ENCODE results near the gene COMTD1.

Gene COMTD1

DNA sequence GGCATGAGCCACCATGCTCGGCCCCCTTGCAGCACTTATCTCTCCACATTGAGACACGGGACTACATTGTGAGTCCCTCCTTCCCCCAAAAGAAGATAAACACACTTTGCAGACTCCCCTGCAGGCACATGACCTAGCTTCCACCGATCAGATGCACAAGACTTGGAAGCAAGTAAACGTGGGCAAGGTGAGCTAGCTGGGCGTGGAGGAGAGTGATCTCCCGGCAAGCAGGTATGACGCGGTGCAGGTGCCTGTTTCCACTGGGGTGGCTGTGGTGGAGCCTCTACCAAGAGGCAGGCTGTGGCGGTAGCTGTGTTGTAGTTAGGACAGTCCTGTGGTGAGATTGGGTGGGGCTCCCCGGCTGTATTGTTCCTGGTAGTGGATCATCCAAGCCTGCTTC is 7.7 kb upstream of the COMTD1 start:
- H3K36me3 ChIP-seq (ENCODE audit: insufficient read depth, low read length): no peaks in the 10 kb centered on the region
- no peaks in the 10 kb centered on the region for H3K4me1 ChIP-seq (ENCODE audit: insufficient read depth, low read length)
- H3K27me3 ChIP-seq (ENCODE audit: control insufficient read depth in 1 of 2, insufficient read depth in 2 of 2, low read length in 2 of 2): no peaks in the 10 kb centered on the region
- no peak overlapping the region for H3K4me3 ChIP-seq (ENCODE audit: low read depth in 1 of 2, low read length in 2 of 2)
- no peak overlapping the region for H3K27ac ChIP-seq (ENCODE audit: low read depth, low read length)
- H3K9ac ChIP-seq (ENCODE audit: low read length): no peak overlapping the region
- no peaks in the 10 kb centered on the region for H3K9me3 ChIP-seq (ENCODE audit: low read length)

DNA sequence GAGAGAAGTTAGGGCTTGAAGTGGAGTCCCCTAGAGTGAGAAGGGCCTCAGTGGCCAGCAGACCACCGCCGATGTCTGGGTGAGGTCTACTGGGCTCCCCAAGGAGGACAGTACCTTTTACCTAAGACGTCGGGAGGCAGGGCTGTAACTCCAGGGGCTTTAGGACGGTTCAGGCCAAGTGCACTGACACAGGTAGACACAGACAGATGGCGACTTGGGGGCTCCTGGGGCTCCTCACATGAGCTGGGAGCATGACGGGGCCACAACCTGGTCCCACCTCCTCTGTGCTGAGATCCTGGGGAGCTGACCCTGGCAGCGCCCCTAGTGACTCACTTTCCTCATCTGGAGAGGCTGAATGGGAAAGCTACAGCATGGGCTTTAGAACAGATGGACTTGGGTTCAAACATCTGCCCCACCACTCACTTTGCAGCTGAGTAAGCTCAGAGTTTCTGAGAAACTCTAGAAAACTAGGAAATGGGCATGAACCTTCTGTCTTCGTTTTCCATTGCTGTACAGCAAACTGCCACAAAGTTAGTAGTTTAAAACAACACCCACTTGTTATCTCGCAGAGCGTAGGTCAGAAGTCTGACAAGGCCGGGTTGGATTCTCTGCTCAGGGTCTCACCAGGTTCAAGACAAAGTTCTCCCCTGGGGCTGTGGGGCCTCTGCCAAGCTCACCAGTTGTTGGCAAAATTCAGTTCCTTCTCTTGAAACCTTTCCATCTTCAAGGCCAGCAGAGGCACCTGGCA is 4.7 kb upstream of the COMTD1 start:
- Histone ChIP-seq H3K4me1 (ENCODE audit: insufficient read depth, low read length) (peaks cover 5% of the 10 kb centered on the region), H3K36me3 (ENCODE audit: insufficient read depth, low read length) (no peaks in the 10 kb centered on the region), H3K4me3 (ENCODE audit: low read depth in 1 of 2, low read length in 2 of 2) (no peak overlapping the region), H3K27me3 (ENCODE audit: control insufficient read depth in 1 of 2, insufficient read depth in 2 of 2, low read length in 2 of 2) (no peaks in the 10 kb centered on the region), H3K27ac (ENCODE audit: low read depth, low read length) (no peak overlapping the region), H3K9ac (ENCODE audit: low read length) (no peak overlapping the region), H3K9me3 (ENCODE audit: low read length) (no peaks in the 10 kb centered on the region)

DNA sequence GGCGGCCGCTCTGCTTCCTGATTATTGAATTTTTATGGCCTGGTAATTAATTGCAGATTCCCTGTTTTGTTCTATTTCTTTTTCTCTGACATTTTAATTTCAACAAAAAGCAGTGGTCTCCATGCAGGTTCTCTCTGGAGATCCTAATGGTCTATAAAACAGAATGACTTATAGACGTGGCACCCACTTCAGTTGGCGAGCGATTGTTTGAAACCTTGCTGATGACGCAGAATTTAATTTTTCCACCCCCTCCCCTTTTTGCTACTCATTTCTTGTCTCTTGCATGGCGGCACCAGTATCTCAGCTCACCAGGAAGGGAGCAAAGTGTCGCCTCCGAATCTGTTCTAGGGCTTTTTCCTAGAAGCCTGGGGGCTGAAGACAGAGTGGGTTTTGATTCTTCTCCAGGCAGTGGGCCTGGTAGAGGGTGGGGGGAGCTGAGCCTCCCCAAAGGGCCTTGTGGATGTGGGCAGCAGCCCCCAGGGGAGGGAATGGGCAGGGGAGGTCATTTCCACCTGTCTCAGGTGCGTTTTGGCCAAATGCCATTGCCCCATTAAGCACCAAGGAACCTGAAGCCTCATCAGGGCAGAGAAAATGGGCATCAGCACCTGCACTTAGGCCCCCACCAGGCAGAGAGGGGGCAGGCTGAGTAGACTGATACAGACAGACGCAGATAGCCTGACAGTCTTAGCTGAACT is 3.5 kb upstream of the COMTD1 start:
- Histone ChIP-seq H3K27me3 (ENCODE audit: control insufficient read depth in 1 of 2, insufficient read depth in 2 of 2, low read length in 2 of 2) (no peaks in the 10 kb centered on the region), H3K9ac (ENCODE audit: low read length) (no peak overlapping the region), H3K9me3 (ENCODE audit: low read length) (no peaks in the 10 kb centered on the region), H3K27ac (ENCODE audit: low read depth, low read length) (no peak overlapping the region), H3K4me1 (ENCODE audit: insufficient read depth, low read length) (peaks cover 5% of the 10 kb centered on the region), H3K36me3 (ENCODE audit: insufficient read depth, low read length) (no peaks in the 10 kb centered on the region), H3K4me3 (ENCODE audit: low read depth in 1 of 2, low read length in 2 of 2) (no peak overlapping the region)

DNA sequence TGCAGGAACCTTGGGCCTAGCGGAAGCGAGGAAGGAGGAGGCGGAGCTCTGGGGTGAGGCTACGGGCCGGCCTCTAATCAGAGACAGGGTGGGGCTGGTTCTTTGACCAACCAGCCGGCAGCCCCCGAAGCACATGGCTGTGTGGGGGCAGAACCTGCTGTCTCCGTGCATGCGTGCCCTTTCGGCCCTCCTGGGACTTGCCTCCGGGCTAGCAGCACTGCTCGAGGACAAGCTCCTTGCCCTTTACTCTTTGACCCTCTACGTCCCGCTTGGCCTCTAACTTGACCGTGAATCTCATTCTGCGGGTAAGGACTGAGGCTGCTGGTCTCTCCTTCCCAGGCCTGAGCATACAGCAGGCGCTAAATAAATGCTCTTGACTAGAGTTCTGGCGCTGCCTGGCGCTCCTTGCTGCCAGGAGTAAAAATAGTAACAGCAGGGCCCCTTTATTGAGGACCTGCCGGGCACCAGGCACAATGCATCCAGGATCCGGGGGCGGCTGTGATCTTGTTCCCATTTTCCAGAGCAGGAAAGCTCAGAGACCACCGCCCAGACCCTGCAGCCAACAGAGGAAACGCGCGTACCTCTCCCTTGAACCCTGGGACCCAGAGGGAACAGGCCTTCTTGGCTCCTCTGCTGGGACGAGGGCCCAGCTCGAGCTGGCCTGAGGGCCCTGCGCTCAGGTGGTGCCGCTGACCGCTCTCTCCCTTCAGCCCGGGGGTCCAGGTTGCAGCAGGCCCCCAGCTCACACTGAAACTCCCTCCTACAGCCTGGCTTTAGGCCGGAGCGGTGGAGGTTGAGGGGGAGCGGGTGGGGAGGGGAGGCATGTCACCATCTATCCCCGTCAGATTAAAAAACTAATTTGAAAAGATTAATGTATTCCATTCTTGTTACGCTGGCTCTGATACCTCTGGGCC is 2.7 kb upstream of the COMTD1 start:
- no peaks in the 10 kb centered on the region for H3K9me3 ChIP-seq (ENCODE audit: low read length)
- H3K36me3 ChIP-seq (ENCODE audit: insufficient read depth, low read length): no peaks in the 10 kb centered on the region
- no peak overlapping the region for H3K9ac ChIP-seq (ENCODE audit: low read length)
- H3K4me3 ChIP-seq (ENCODE audit: low read depth in 1 of 2, low read length in 2 of 2): no peak overlapping the region
- no peaks in the 10 kb centered on the region for H3K27me3 ChIP-seq (ENCODE audit: control insufficient read depth in 1 of 2, insufficient read depth in 2 of 2, low read length in 2 of 2)
- no peak overlapping the region for H3K27ac ChIP-seq (ENCODE audit: low read depth, low read length)
- H3K4me1 ChIP-seq (ENCODE audit: insufficient read depth, low read length): peaks cover 5% of the 10 kb centered on the region

DNA sequence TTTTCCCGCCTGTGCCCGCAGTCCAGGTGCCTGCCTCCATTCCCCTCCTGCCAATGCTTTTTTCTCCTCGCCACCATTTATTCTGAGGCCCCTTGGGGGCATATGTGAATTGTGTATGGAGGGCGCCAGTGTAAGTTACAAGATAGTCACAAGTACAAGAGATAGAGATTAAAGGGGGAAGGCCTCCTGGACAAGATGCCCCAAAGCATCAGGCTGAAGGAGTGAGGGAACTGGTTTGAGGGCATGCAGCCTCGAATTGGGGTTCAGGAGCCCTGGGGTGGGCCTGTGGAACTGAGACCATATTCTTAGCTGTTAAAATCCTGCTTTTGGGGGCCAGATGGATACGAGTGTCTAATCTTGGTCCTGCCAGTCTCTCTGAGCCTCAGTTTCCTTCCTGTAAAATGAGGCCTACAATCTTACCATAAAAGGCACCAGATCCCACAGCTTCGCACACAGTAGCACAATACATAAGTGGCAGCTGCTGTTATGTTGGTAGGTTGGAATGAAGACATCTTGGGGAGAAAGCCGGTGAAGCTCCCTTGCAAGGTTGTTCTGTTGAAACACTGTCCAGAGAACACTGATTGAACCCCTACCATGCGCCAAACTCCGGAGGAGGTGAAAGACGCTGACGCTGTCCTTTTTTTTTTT is 545 bp upstream of the COMTD1 start:
- Histone ChIP-seq H3K9ac (ENCODE audit: low read length) (peak overlapping the region; percentile 5), H3K4me3 (ENCODE audit: low read depth in 1 of 2, low read length in 2 of 2) (no peak overlapping the region), H3K4me1 (ENCODE audit: insufficient read depth, low read length) (peaks cover 5% of the 10 kb centered on the region), H3K9me3 (ENCODE audit: low read length) (no peaks in the 10 kb centered on the region), H3K27me3 (ENCODE audit: control insufficient read depth in 1 of 2, insufficient read depth in 2 of 2, low read length in 2 of 2) (no peaks in the 10 kb centered on the region), H3K36me3 (ENCODE audit: insufficient read depth, low read length) (peaks cover 9% of the 10 kb centered on the region), H3K27ac (ENCODE audit: low read depth, low read length) (no peak overlapping the region)

DNA sequence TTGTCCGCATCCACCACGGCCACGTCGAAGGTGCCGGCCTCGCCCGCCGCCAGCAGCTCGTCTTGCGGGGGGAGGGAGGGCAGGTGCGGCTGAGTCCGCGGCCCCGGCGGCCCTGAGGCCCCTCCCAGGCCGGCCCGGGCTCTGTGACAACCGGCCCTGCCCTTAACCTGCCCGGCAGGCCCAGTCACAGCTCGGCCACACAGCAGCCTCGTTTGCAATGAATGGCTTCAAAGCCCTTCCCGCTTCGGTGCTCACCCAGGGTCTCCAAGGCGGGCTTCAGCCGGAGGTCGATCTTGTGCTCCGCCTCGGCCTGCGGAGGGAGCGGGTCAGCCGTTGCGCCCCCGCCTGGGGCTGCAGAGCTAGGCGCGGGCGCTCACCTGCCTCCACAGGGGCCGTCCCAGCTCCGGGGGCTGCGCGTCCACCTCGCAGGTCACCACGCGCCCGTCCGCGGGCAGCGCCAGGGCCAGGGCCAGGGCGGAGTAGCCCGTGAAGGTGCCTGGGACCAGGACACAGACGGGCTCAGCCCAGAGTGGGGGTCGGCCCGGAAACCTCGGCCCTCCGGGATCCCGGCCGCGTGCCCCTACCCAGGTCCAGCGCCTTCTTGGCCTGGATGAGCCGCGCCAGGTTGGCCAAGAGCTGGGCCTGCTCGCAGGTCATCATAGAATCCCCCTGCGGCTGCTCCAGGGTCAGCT is 928 bp downstream of the COMTD1 start:
- Histone ChIP-seq H3K27ac (ENCODE audit: low read depth, low read length) (peak overlapping the region; percentile 28), H3K4me3 (ENCODE audit: low read depth in 1 of 2, low read length in 2 of 2) (peak overlapping the region; percentile 66 to 74), H3K36me3 (ENCODE audit: insufficient read depth, low read length) (peaks cover 15% of the 10 kb centered on the region), H3K4me1 (ENCODE audit: insufficient read depth, low read length) (peaks cover 8% of the 10 kb centered on the region), H3K9ac (ENCODE audit: low read length) (no peak overlapping the region), H3K27me3 (ENCODE audit: control insufficient read depth in 1 of 2, insufficient read depth in 2 of 2, low read length in 2 of 2) (no peaks in the 10 kb centered on the region), H3K9me3 (ENCODE audit: low read length) (no peaks in the 10 kb centered on the region)

DNA sequence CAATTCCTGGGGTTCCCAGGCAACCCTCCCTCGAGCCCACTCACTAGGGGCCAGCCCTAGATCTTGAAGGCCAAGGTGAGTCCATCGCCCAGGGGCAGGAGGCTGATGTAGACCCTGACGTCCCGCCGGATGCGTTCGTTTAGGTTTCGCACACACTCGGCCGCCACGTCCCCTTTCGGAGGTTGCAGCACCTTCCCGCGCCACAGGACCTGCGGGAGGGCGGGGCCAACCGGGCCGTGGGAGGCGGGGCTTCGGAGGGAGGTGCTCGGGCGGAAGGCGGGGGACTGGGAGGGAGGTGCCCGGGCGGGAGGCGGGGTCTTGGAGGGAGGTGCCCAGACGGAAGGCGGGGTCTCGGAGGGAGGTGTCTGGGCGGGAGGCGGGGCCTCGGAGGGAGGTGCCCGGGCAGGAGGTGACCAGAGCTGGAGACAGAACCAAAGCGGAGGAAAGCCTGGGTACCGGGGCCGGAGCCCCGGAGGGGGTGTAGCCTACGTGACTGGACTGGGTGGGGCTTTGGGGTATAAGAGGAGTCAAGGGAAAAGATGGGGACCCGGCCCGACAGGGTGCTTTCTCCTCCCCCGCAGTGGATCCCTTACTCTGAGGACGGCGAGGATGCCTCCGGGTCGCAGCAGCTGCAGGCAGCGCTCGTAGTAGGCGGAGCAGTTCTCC is 1.6 kb downstream of the COMTD1 start:
- Histone ChIP-seq H3K27me3 (ENCODE audit: control insufficient read depth in 1 of 2, insufficient read depth in 2 of 2, low read length in 2 of 2) (no peaks in the 10 kb centered on the region), H3K4me3 (ENCODE audit: low read depth in 1 of 2, low read length in 2 of 2) (peak overlapping the region; percentile 66 to 74), H3K9ac (ENCODE audit: low read length) (no peak overlapping the region), H3K9me3 (ENCODE audit: low read length) (no peaks in the 10 kb centered on the region), H3K36me3 (ENCODE audit: insufficient read depth, low read length) (peaks cover 22% of the 10 kb centered on the region), H3K27ac (ENCODE audit: low read depth, low read length) (peak overlapping the region; percentile 37), H3K4me1 (ENCODE audit: insufficient read depth, low read length) (peaks cover 12% of the 10 kb centered on the region)

DNA sequence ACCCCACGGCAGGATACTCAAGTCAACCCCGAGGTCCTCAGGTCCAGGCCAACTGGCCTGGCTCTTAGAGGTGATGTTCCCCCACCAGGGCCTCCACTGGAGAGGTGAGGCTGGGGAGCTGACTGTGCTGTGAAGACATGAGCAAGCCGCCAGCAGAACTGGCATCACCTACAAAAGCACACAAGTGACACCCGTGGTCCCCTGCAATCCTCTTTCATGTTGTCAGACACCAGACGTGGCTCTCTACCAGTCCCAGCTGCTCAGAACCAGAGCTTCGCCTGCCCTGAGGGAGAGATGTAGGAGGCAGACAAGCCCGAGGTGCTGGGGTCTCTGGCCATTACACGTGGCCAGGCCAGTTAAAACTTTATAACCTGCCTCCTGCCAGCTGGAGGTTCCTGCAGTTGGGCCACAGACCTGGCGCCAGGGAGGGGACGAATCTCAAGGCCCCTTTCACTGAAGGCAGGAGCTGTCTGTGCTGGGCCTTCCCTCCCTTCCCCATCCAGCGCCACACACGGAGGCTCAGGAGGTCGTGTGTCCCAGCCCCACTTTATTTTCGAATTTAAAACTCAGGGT is 2.2 kb downstream of the COMTD1 start:
- Histone ChIP-seq H3K9me3 (ENCODE audit: low read length) (no peaks in the 10 kb centered on the region), H3K9ac (ENCODE audit: low read length) (no peak overlapping the region), H3K27ac (ENCODE audit: low read depth, low read length) (peak overlapping the region; percentile 37), H3K36me3 (ENCODE audit: insufficient read depth, low read length) (peaks cover 25% of the 10 kb centered on the region), H3K4me3 (ENCODE audit: low read depth in 1 of 2, low read length in 2 of 2) (no peak overlapping the region), H3K4me1 (ENCODE audit: insufficient read depth, low read length) (peaks cover 18% of the 10 kb centered on the region), H3K27me3 (ENCODE audit: control insufficient read depth in 1 of 2, insufficient read depth in 2 of 2, low read length in 2 of 2) (no peaks in the 10 kb centered on the region)

DNA sequence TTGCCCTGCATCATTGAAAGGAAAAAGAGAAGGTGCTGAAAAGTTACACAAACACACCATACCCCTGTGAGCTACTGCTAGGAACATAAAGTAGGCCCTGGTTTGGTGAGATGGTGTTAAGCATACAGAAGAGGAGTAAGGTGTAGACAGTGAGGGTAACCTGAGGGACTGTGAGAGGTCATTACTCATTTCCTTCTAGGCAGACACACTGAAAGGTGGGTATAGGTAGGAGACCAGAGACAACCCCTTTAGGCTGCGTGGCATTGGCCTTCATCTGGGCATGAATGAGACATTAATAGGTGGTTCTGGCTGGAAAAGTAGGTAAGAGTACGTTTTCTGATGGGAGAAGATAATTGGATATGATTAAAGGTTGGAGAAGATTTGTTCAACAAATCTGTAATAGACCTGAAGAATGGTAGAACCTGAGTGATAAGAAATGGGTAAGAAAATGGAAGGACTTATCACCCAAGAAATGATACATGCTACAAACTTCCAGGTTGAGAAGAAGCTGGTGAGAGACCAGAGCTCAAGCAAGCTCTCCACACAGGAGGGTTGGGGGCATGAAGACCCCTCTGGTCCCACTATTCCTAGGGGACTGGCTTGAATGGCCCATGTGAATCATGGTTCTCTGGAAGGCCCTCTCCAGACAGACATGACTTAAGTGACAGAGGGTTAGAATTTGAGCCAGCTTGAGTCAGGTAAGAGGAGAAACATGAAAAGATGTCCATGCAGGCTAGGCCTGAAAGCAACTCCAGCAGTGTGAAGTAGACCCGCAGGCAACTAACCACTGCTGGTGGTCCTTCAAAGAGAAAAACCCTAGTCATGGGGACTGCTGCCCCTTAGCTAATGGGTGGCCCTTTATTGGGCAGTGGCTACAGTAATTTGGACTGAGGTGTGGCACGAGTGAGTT is 3.8 kb downstream of the COMTD1 start:
- Histone ChIP-seq H3K4me3 (ENCODE audit: low read depth in 1 of 2, low read length in 2 of 2) (no peak overlapping the region), H3K36me3 (ENCODE audit: insufficient read depth, low read length) (peaks cover 35% of the 10 kb centered on the region), H3K9ac (ENCODE audit: low read length) (no peak overlapping the region), H3K27ac (ENCODE audit: low read depth, low read length) (no peak overlapping the region), H3K4me1 (ENCODE audit: insufficient read depth, low read length) (peaks cover 23% of the 10 kb centered on the region), H3K9me3 (ENCODE audit: low read length) (no peaks in the 10 kb centered on the region), H3K27me3 (ENCODE audit: control insufficient read depth in 1 of 2, insufficient read depth in 2 of 2, low read length in 2 of 2) (no peaks in the 10 kb centered on the region)
